Keratinocyte (primary cell): Measurements from ENCODE around the gene TRAPPC6A.

ENCODE experiments used
- EZH2 ChIP-seq: IDR thresholded peaks from one replicate; pipeline ENCODE4 v1.6.1; 2012; ENCODE audit warnings: inconsistent platforms, mild to moderate bottlenecking, low read length, moderate library complexity
- TF ChIP-seq, protein P1 (sequence below), 3 experiments: IDR thresholded peaks in 1 of 3; conservative IDR thresholded peaks in 1 of 3; optimal IDR thresholded peaks in 1 of 3; 2 replicates in 2 of 3; 3 replicates in 1 of 3; pipeline versions ENCODE3 to v1.5.1; 2011; ENCODE audit warnings: low read length in 3 of 3, mild to moderate bottlenecking in 3 of 3, moderate library complexity in 2 of 3, control low read depth in 1 of 3, inconsistent platforms in 1 of 3; ENCODE audit not compliant: insufficient read depth in 2 of 3; ENCODE audit errors: extremely low read depth in 1 of 3

DNA sequence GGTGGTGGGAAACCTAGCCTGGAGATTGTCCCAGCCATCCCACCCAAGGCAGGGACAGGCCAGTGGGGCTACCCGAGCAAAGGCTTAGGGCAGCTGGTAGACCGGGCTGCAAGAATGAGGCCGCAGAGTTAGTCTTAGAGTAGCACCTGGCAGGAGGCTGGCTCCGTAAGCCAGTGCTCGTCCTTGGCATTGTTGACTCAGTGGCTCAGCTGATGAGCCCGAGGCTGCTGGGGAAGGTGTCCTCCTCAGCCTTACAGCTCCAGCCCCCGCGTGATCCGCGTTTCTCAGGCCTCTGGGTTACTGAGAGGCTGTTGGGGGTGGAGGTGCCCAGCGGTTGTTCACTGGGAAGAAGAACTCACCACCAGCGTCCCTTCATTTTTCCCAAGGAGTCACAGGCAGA is 60.4 kb downstream of the TRAPPC6A start:
- TF ChIP-seq, protein P1, sequence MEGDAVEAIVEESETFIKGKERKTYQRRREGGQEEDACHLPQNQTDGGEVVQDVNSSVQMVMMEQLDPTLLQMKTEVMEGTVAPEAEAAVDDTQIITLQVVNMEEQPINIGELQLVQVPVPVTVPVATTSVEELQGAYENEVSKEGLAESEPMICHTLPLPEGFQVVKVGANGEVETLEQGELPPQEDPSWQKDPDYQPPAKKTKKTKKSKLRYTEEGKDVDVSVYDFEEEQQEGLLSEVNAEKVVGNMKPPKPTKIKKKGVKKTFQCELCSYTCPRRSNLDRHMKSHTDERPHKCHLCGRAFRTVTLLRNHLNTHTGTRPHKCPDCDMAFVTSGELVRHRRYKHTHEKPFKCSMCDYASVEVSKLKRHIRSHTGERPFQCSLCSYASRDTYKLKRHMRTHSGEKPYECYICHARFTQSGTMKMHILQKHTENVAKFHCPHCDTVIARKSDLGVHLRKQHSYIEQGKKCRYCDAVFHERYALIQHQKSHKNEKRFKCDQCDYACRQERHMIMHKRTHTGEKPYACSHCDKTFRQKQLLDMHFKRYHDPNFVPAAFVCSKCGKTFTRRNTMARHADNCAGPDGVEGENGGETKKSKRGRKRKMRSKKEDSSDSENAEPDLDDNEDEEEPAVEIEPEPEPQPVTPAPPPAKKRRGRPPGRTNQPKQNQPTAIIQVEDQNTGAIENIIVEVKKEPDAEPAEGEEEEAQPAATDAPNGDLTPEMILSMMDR (optimal IDR thresholded peaks at IDR 0.05 in 1 of 3, IDR thresholded peaks at IDR 0.05 in 1 of 3, conservative IDR thresholded peaks at IDR 0.05 in 1 of 3; ENCODE audit: extremely low read depth in 1 of 3, insufficient read depth in 2 of 3, low read length in 3 of 3) = no peak
- no peak for TF ChIP-seq EZH2
